ENCODE measurements around the gene LLGL2.
A peak's percentile ranks its signal among the peaks of the same experiment; 100 is the strongest.
"Not testable (repeated sequence)": the region's sequence is repeated elsewhere in the genome, so short reads cannot be mapped to it uniquely, and the experiment has no call there.

Gene LLGL2

GRCh38 chr17:75575728-75576127 lies 50.2 kb downstream of the LLGL2 start:
- TF ChIP-seq CTCF (IDR thresholded peaks at IDR 0.05; ENCODE audit: insufficient read depth, low read length, poor library complexity, severe bottlenecking) = no peak
- DNase-seq (ENCODE audit: extremely low read depth, insufficient read length) = no peak
- Histone ChIP-seq H3K36me3 (ENCODE audit: control insufficient read depth, insufficient read depth, low read length) (no peaks in the 10 kb centered on the region), H3K4me3 (replicated peaks; ENCODE audit: low read depth, low read length) (no peak overlapping the region), H3K27me3 (replicated peaks; ENCODE audit: control insufficient read depth, insufficient read depth, low read length) (no peaks in the 10 kb centered on the region)

DNA sequence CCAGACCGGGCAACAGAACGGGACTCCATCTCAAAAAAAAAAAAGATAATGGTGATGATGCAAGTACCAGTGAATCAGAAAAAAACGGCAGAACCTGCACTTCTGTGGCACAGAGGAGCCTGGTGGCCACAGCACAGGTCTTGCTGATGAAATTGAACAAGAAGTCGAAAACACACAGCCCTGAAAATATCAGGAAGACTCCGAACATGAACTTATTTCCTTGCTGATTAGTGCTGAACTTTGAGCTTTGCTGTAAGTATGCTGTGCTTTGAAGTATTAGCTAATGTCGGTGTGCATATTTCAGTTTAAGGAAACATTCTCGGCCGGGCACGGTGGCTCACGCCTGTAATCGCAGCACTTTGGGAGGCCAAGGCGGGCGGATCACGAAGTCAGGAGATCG lies 51.2 kb downstream of the LLGL2 start:
- H3K36me3 ChIP-seq (ENCODE audit: control insufficient read depth, insufficient read depth, low read length) = no peaks in the 10 kb centered on the region
- no peak for DNase-seq (ENCODE audit: extremely low read depth, insufficient read length)
- no peak for TF ChIP-seq CTCF (IDR thresholded peaks at IDR 0.05; ENCODE audit: insufficient read depth, low read length, poor library complexity, severe bottlenecking)
- no peaks in the 10 kb centered on the region for H3K27me3 ChIP-seq (replicated peaks; ENCODE audit: control insufficient read depth, insufficient read depth, low read length)
- no peak overlapping the region for H3K4me3 ChIP-seq (replicated peaks; ENCODE audit: low read depth, low read length)

DNA sequence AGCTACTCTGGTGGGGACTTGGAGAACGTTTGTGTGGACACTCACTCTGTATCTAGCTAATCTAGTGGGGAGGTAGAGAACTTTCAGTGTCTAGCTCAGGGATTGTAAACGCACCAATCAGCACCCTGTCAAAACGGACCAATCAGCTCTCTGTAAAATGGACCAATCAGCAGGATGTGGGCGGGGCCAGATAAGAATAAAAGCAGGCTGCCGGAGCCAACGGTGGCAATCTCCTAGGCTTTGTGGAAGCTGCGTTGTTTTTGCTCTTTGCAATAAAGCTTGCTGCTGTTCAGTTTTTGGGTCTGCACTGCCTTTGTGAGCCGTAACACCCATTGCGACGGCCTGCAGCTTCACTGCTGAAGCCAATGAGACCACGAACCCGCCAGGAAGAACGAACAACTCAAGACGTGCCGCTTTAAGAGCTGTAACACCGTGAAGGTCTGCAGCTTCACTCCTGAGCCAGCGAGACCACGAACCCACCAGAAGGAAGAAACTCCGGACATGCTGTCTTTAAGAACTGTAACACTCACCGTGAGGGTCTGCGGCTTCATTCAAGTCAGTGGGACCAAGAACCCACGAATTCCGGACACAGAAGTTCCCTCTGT lies 55.7 kb downstream of the LLGL2 start:
- H3K27me3 ChIP-seq (replicated peaks; ENCODE audit: control insufficient read depth, insufficient read depth, low read length); DNase-seq (ENCODE audit: extremely low read depth, insufficient read length); H3K4me3 ChIP-seq (replicated peaks; ENCODE audit: low read depth, low read length); H3K36me3 ChIP-seq (ENCODE audit: control insufficient read depth, insufficient read depth, low read length): not testable (repeated sequence)

DNA sequence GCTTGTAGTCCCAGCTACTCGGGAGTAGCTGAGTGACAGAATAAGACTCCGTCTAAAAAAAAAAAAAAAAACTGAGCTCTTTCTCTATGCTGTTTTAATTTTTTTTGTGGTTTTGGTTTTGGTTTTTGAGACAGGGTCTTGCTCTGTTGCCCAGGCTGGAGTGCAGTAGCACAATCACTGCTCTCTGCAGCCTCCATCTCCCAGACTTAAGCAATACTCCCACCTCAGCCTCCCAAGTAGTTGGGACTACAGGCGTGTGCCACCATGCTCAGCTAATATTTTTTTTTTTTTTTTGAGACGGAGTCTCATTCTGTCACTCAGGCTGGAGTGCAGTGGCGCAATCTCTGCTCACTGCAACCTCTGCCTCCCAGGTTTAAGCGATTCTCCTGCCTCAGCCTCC lies 57.7 kb downstream of the LLGL2 start:
- not testable (repeated sequence) for H3K36me3 ChIP-seq (ENCODE audit: control insufficient read depth, insufficient read depth, low read length); H3K4me3 ChIP-seq (replicated peaks; ENCODE audit: low read depth, low read length); DNase-seq (ENCODE audit: extremely low read depth, insufficient read length)

GRCh38 chr17:75584849-75585175 lies 59.3 kb downstream of the LLGL2 start:
- no peak for DNase-seq (ENCODE audit: extremely low read depth, insufficient read length)
- H3K36me3 ChIP-seq (ENCODE audit: control insufficient read depth, insufficient read depth, low read length) = no peaks in the 10 kb centered on the region
- H3K27me3 ChIP-seq (replicated peaks; ENCODE audit: control insufficient read depth, insufficient read depth, low read length) = peaks cover 2% of the 10 kb centered on the region
- TF ChIP-seq CTCF (IDR thresholded peaks at IDR 0.05; ENCODE audit: insufficient read depth, low read length, poor library complexity, severe bottlenecking) = no peak
- H3K4me3 ChIP-seq (replicated peaks; ENCODE audit: low read depth, low read length) = no peak overlapping the region

More for the DNA sequence above, 57.7 kb downstream of the LLGL2 start:
- H3K27me3 ChIP-seq (replicated peaks; ENCODE audit: control insufficient read depth, insufficient read depth, low read length) = not testable (repeated sequence)

- TF ChIP-seq CTCF (IDR thresholded peaks at IDR 0.05; ENCODE audit: insufficient read depth, low read length, poor library complexity, severe bottlenecking) = peak; percentile 37
- H3K4me3 ChIP-seq (replicated peaks; ENCODE audit: low read depth, low read length) = no peak within 1 kb of the TSS
- no peaks in the 10 kb centered on the region for H3K36me3 ChIP-seq (ENCODE audit: control insufficient read depth, insufficient read depth, low read length)
- no peak for DNase-seq (ENCODE audit: extremely low read depth, insufficient read length)
- peaks cover 2% of the 10 kb centered on the region for H3K27me3 ChIP-seq (replicated peaks; ENCODE audit: control insufficient read depth, insufficient read depth, low read length)
Observed at GRCh38 chr17:75587675-75588595, 62.4 kb downstream of the LLGL2 start, which contains the start of gene MYO15B. Gene MYO15B (plus strand): TSS chr17:75587800. CDS start chr17:75588058, 258 bp downstream.
